ELF-1 (cell line): ENCODE results near the gene NELFB.

Experiments used
- DNase-seq: peaks from one replicate; pipeline ENCODE4 v3.0.0-alpha.2; 2016; ENCODE audit warnings: low read depth, low spot score

Gene NELFB

GRCh38 chr9:137281345-137282116 is 26.4 kb downstream of the NELFB start:
- DNase-seq = peak; percentile 52

- DNase-seq = peak; percentile 83
These were observed 31.9 kb downstream of the NELFB start for GRCh38 chr9:137286975-137287383.

- DNase-seq = no peak
These were observed 38.0 kb downstream of the NELFB start for GRCh38 chr9:137293094-137293481.

- DNase-seq = no peak
These were observed 38.5 kb downstream of the NELFB start for GRCh38 chr9:137293482-137294090.

- DNase-seq = no peak
These were observed 39.1 kb downstream of the NELFB start for GRCh38 chr9:137294091-137294680.

GRCh38 chr9:137294681-137295237 is 39.6 kb downstream of the NELFB start:
- DNase-seq = no peak

- DNase-seq = no peak
These were observed 40.2 kb downstream of the NELFB start for GRCh38 chr9:137295238-137295811.

DNA sequence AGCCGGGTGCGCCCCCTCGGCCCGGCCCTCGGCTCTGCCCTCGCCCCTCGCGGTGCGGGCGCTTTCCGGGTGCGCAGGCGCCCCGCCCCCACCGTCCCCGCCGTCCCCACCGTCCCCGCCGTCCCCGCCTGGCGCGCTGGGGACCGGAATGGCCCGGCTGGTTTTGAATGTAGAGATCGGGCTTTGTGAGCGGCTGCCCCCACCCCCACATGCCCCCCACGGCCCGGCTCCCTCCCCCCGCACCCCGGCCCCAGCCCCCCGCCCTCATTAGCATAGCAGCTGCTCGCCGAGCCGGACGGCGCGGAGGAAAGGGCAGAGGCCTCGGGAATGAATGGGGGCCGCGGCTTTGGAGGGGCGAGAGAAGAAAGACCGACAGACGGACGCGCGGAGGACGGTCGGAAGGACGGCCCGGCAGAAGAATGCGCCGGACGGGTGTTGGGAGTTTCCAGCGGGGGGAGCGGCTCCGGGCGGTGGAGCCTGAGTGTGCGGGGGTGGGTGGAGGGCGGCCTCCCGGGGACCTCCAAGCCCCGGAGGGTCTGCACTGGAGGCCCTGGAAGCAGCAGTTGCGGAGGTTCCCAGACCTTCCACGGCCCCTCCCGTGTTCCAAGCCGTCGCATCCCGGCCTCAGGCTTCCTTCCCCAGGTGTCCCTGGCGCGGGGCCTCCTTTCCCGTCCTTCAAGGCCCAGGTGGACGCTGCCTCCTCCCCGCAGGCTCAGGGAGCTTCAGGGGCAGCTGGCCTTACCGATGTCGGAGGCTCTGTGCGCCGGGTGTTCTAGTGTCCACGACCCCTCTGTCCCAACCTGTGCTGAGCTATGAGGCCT is 40.9 kb downstream of the NELFB start:
- no peak for DNase-seq

GRCh38 chr9:137296670-137297664 is 41.8 kb downstream of the NELFB start:
- no peak for DNase-seq

- DNase-seq = no peak
These were observed 42.8 kb downstream of the NELFB start for GRCh38 chr9:137297966-137298365.

DNA sequence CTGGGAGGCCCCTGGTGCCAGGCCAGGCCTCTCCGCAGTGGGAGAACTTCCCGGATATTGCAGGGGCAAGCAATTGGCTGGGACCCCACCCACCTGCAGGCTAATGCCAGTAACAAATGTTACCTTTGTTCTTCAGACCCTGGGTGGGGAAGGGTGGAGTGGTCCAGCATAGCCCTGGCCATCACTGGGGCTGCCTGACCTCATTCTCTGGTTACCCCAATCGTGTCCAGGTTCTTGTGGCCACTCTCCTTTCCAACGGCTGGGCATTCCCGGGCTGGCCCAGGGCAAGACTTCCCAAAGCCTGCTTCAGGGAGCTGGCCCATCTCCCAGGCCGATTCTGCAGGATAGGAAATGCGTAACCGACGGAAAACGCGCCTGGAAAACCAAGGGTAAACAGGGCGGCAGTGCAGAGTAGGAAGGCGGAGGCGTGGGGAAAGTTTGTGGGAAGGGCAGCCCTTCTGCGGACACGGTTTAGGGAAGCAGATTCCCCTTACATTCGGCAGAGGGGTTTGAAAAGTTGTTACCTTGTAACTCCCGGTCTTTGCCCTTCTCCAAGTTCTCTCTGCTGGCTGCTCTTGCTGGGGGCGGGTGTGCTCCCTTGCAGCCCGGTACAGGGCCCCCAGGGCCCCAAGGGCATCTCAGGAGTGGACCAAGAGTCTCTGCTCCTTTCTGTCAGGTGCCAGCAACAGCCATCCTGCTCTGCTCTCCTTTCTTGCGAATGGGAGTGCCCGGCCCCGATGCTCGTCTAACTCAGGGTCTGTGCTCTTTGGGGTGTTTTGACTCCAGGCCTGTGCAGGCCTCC is 43.5 kb downstream of the NELFB start:
- no peak for DNase-seq

DNA sequence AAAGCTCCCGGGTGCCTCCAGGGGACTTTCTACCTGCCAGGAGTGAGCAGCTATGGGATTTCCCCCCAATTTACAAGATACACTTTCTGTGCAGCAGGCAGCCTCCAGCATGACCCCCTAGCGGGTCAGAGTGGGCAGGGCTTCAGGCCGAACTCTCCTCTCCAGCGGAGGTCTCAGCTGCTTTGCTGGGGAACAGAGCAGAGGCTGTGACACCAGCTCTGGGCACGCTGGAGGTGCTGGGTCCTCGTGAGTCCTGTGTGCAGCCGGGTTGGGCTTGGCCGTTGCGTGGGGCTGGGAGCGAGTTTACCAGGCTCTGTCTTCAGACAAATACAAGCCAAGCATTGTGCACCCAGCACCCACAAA is 44.1 kb downstream of the NELFB start:
- DNase-seq = no peak

DNA sequence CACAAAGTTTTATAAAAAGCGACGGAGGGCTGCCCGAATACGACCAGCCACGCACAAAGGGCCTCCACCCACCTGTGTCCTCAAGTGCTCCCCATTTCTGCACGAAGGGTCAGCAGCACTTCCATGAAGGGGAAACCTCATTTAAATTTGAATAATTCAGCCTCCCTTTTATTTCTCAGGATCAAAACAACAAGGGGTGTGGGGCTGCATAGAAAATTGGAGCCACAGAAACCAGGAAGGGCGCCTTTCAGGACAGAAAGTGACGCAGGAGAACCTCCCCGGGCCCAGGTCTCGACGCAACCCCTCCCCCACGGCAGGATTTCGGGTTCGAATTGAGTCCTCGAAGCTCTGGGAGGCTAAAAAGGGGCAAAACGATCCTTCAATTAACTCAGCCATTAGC is 44.8 kb downstream of the NELFB start:
- DNase-seq = no peak

- no peak for DNase-seq
These were observed 45.5 kb downstream of the NELFB start for GRCh38 chr9:137300567-137301080.

DNA sequence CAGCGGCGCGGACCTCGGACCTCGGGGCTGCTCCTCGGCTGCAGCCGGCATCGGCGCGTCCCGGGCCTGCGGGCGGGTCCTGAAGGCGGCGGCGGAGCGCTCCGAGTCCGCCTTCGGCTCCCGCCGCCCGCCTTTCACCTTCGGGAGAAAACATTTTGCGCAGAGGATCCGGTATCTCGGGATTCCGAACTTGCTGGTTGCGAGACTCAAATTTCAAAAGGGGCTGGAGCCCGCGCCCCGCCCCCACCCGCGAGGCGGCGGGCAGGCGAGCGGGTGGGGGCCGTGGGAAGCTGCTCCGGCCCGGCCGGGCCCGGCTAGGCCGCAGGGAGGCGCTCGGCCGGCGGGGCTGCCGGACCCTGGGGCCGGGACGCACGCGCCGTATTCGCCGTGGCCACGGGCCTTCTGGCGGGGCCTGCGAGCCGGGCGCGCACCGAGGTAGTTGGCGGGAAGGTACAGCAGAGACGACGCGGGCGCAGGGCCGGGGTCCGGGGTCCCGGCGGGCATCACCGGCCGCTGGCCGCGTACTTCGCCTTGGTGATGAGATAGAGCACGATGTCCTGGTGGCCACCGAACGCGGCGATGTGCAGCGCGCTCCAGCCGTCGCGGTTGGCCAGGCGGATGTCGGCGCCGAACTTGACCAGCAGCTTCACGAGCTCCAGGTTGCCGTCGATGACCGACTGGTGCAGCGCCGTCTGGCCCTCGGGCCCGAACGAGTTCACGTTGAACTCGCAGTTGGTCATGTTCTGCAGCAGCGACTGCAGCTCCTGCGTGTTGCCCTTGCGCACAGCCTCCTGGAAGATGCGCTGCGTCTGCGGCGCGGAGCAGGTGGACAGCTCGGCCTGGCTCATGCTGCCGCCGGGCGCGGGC is 46.2 kb downstream of the NELFB start:
- DNase-seq = peak; percentile 82

- peak; percentile 77 for DNase-seq
These were observed 47.0 kb downstream of the NELFB start, which contains the start of gene NRARP for GRCh38 chr9:137302118-137302448. Gene NRARP, minus strand, starts transcription at chr9:137302271. Its CDS starts 343 bp downstream, at chr9:137301928.

GRCh38 chr9:137302449-137303150 is 47.5 kb downstream of the NELFB start:
- peak; percentile 83 for DNase-seq
